ENCODE measurements around the gene KRTAP5-3. TPM values are rescaled to one million over a fixed set of nuclear protein-coding genes. Genes with fewer than 3 reads are reported as not detected.
A peak's percentile ranks its signal among the peaks of the same experiment; 100 is the strongest.

Gene KRTAP5-3
- total RNA-seq, 1 donor from 2014 or later, result not detected

DNA sequence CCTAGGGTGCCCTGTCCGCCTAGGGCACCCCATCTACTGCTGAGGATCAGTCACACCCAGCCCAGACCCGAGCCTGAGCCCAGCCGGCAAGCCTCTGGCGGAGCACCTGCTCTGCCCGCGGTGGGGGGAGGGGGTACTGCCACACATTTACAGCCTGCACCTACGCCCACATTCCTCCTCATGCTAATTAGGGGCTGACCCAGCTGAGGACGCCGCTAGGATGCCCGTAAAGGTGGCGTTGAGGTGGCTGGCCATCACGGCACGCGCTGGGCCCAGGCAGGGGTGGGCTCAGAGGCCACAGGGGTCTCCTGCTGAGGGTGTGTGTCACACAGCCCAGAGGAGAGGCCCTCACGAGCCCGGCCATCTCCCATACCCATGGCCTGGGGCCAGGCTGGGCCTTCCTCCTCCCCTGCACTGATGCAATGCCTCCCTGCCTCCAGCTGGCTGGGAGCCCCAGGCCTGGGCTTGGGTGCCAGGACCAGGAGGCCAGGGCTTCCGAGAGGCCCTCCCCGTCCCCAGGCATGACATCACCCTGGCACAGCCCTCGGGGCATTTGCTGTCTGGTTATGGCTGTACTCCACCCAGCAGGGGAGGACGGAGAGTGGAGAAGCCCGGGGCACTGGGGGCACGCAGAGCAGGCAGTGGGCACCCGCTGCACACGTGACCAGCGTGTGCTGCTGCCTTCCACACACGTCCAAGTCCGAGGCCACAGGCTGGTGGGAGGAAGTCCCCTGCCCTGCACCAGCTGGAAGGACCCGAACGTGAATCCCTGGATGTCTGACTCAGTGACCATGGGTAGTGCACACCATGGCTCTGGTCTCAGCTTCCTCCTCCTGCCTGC lies 48.9 kb downstream of the KRTAP5-3 start:
- ATAC-seq (peak; percentile 85), DNase-seq (peak; percentile 95)
- intact Hi-C loops (cut with micrococcal nuclease), result no loop called here

DNA sequence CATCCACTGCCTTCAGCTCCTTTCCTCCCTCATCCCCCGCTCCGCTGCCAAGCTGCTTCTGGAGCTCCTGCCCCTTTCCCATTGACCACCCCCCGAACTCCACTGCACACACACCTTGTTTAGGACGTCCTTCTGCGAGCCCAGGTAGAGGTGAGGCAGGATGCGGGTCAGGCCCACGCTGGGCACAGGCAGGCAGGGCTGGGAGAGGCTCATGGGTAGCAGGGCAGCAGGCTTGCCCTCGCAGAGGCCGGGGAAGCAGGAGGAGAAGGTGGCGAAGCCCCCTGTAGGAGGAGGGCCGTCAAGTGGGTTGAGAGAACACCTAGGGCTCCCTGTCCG lies 49.5 kb downstream of the KRTAP5-3 start:
- intact Hi-C loops (cut with micrococcal nuclease), result no loop called here
- no peak for DNase-seq
- peak; percentile 0 for ATAC-seq

DNA sequence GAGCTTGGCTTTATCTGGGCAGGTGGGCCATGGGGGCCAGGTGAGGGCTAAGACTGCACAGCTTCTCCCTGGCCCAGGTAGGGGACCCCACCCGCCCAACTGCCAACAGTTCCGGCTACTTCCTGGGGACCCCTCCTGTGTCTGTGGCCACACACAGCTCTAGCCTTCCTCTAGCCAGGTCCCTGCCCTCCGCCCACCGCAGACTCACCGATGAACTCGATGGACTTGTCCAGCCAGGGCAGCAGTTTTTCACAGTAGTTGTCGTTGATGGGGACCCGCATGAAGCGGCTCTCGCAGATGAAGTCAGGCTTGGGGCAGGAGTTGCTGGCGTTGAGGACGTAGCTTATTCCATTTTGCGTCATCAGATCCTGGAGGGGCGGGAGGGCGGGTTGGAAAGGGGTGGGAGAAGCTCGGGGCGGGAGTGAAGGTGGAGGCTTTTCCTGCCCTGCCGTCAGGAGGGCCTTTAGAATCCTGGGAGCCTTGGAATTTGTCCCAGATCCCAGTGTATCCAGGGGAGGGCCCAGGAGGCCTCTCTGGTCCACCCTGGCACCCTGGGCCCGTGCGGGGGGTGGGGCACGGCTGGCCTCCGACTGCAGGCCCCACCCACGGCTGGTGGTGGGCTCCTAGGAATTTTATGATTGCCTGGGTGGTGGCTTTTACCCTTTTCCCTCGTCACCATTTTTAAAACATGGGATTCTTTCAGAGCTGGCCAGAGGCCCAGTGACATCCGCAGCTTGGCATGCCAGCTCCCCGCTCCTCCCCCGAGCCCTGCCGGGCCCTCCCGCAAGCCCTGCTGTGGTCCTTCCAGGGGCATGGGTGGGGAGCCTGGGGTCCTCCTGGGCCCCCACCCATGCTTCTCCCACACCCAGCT lies 50.1 kb downstream of the KRTAP5-3 start:
- DNase-seq, result peak; percentile 68

More for the DNA sequence above, 50.1 kb downstream of the KRTAP5-3 start:
- intact Hi-C loops (cut with micrococcal nuclease), result no loop called here
- peak; percentile 50 for ATAC-seq

Other genes with a start within 250 kb of the KRTAP5-3 start
- gene BRSK2, start 218.5 kb downstream of the KRTAP5-3 start, total RNA-seq, result 0.74 TPM
- 52.8 TPM for gene MOB2, start 121.7 kb downstream of the KRTAP5-3 start, total RNA-seq
- gene DUSP8, start 36.2 kb downstream of the KRTAP5-3 start, total RNA-seq, result 7.7 TPM
- not detected for gene KRTAP5-1, start 23.2 kb downstream of the KRTAP5-3 start, total RNA-seq
- gene KRTAP5-2, start 10.2 kb downstream of the KRTAP5-3 start, total RNA-seq, result not detected
- gene KRTAP5-4, start 13.7 kb upstream of the KRTAP5-3 start, total RNA-seq, result not detected
- not detected for gene KRTAP5-5, start 21.3 kb upstream of the KRTAP5-3 start, total RNA-seq
- not detected for gene KRTAP5-6, start 88.7 kb upstream of the KRTAP5-3 start, total RNA-seq
- 0.77 TPM for gene IFITM10, start 142.1 kb upstream of the KRTAP5-3 start, total RNA-seq
- gene CTSD, start 155.5 kb upstream of the KRTAP5-3 start, total RNA-seq, result 1,004 TPM
- not detected for gene SYT8, start 226.5 kb upstream of the KRTAP5-3 start, total RNA-seq
- not detected for gene TNNI2, start 230.5 kb upstream of the KRTAP5-3 start, total RNA-seq
- gene LSP1, start 244.6 kb upstream of the KRTAP5-3 start, total RNA-seq, result 22.9 TPM